Left ventricle myocardium superior (tissue), 1 donor: ENCODE results near the gene KLHL36. TPM values are rescaled to one million over a fixed set of nuclear protein-coding genes. Genes with fewer than 3 reads are reported as not detected.
"Not testable (repeated sequence)": the region's sequence is repeated elsewhere in the genome, so short reads cannot be mapped to it uniquely, and the experiment has no call there.

ENCODE experiments used
- ATAC-seq: fragments of 200-7000 bp; cut with Tn5 transposase; one replicate; pipeline ENCODE4 v1.9.1; 2020; ENCODE audit warnings: mild to moderate bottlenecking, moderate library complexity
- DNase-seq: peaks from one replicate; pipeline ENCODE4 v3.0.0-alpha.2; 2020
- intact Hi-C: fragments of 100-400 bp; cut with micrococcal nuclease; formaldehyde crosslinking; loops from one replicate; pipeline ENCODE4 v1.11.0; 2022
- total RNA-seq: library from RNA; stranded (reverse); fragmentation: NEBNext Ultra II Directional; extraction: Animal tissue kit (Norgen Biotek cat#: 25700); gene quantifications from one replicate; pipeline ENCODE4 v1.2.1, GENCODE V29; 2021
- donor health status: DM: no; HTN: yes; CAD: no; lungs with severe emphysema.

KLHL36 gene
- total RNA-seq, 1 donor from 2014 or later, result 62.5 TPM

GRCh38 chr16:84685210-84685609, 36.9 kb downstream of the KLHL36 start:
- intact Hi-C loops, result no loop called here
- ATAC-seq (no peak), DNase-seq (no peak)

- ATAC-seq (no peak), DNase-seq (no peak)
- intact Hi-C loops, result no loop called here
Observed at GRCh38 chr16:84686707-84687298, 38.5 kb downstream of the KLHL36 start.

GRCh38 chr16:84687715-84688114, 39.4 kb downstream of the KLHL36 start:
- intact Hi-C loops, result no loop called here
- no peak for DNase-seq
- ATAC-seq, result peak; percentile 29

- intact Hi-C loops, DNase-seq, ATAC-seq: not testable (repeated sequence)
Observed at GRCh38 chr16:84688163-84688562, 39.9 kb downstream of the KLHL36 start.

- no peak for DNase-seq
- no peak for ATAC-seq
- intact Hi-C loops, result no loop called here
Observed at GRCh38 chr16:84689111-84689510, 40.8 kb downstream of the KLHL36 start.

- ATAC-seq (no peak), DNase-seq (no peak)
- intact Hi-C loops, result no loop called here
Observed at GRCh38 chr16:84690088-84690819, 41.9 kb downstream of the KLHL36 start.

- intact Hi-C loops, result no loop called here
- DNase-seq (no peak), ATAC-seq (no peak)
Observed at GRCh38 chr16:84692451-84693214, 44.3 kb downstream of the KLHL36 start.

GRCh38 chr16:84693869-84694268, 45.6 kb downstream of the KLHL36 start:
- DNase-seq, result not testable (repeated sequence)

GRCh38 chr16:84694980-84695379, 46.7 kb downstream of the KLHL36 start:
- intact Hi-C loops, result no loop called here
- DNase-seq (no peak), ATAC-seq (no peak)

More at GRCh38 chr16:84693869-84694268, 45.6 kb downstream of the KLHL36 start:
- ATAC-seq, intact Hi-C loops: not testable (repeated sequence)

- ATAC-seq (peak; percentile 36), DNase-seq (no peak)
- intact Hi-C loops, result no loop called here
Observed at GRCh38 chr16:84699147-84699711, 50.9 kb downstream of the KLHL36 start.

GRCh38 chr16:84699712-84700445, 51.6 kb downstream of the KLHL36 start, which contains the start of gene USP10:
USP10 (plus strand) TSS chr16:84700000; CDS start chr16:84700091, 91 bp downstream.
- ATAC-seq, result peak; percentile 93

GRCh38 chr16:84700446-84701300, 52.4 kb downstream of the KLHL36 start:
- ATAC-seq (peak; percentile 41), DNase-seq (no peak)
- intact Hi-C loops, result no loop called here

More at GRCh38 chr16:84699712-84700445, 51.6 kb downstream of the KLHL36 start, which contains the start of gene USP10:
- intact Hi-C loops, result no loop called here
- DNase-seq, result peak; percentile 92

GRCh38 chr16:84703681-84704080, 55.4 kb downstream of the KLHL36 start:
- DNase-seq (no peak), ATAC-seq (no peak)
- intact Hi-C loops, result no loop called here

- intact Hi-C loops, result no loop called here
- ATAC-seq (no peak), DNase-seq (no peak)
Observed at GRCh38 chr16:84704253-84704652, 55.9 kb downstream of the KLHL36 start.

- intact Hi-C loops, result no loop called here
- no peak for DNase-seq
- no peak for ATAC-seq
Observed at GRCh38 chr16:84706856-84707255, 58.5 kb downstream of the KLHL36 start.

GRCh38 chr16:84709609-84710008, 61.3 kb downstream of the KLHL36 start:
- ATAC-seq (peak; percentile 63), DNase-seq (no peak)
- intact Hi-C loops, result no loop called here

- intact Hi-C loops, result no loop called here
- DNase-seq (no peak), ATAC-seq (no peak)
Observed at GRCh38 chr16:84710686-84711085, 62.4 kb downstream of the KLHL36 start.
